HG03442 (cell line): ENCODE data around the gene ESR2.
A peak's percentile ranks its signal among the peaks of the same experiment; 100 is the strongest.
"Not testable (repeated sequence)": the region's sequence is repeated elsewhere in the genome, so short reads cannot be mapped to it uniquely, and the experiment has no call there.

Source experiments
- ATAC-seq: cut with Tn5 transposase; IDR thresholded peaks from one replicate; pipeline ENCODE4 v1.9.1; 2021; ENCODE audit warnings: mild to moderate bottlenecking, moderate library complexity; ENCODE audit not compliant: unreplicated experiment

The ESR2 gene

GRCh38 chr14:64225151-64225757 is 68.9 kb downstream of the ESR2 start:
- ATAC-seq = no peak

GRCh38 chr14:64221391-64222003 is 72.7 kb downstream of the ESR2 start:
- ATAC-seq = no peak

DNA sequence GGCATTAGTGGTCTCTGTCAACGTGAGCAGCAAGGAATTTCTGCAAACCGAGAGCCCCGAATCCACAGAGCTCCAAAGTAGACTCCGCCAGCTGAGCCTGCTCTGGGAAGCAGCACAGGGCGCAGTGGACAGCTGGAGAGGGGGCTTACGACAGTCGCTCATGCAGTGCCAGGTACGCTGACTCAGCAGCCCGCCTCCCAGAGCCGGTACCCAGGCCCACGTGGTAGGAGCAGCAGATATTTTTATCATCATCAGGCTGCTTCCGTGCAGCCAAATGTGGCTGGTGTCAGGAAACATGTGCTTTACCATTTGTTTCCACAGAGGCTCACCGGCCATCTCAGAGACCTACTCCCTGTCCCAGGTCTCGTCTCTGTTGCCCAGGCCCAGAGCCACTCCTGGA is 73.7 kb downstream of the ESR2 start:
- no peak for ATAC-seq

DNA sequence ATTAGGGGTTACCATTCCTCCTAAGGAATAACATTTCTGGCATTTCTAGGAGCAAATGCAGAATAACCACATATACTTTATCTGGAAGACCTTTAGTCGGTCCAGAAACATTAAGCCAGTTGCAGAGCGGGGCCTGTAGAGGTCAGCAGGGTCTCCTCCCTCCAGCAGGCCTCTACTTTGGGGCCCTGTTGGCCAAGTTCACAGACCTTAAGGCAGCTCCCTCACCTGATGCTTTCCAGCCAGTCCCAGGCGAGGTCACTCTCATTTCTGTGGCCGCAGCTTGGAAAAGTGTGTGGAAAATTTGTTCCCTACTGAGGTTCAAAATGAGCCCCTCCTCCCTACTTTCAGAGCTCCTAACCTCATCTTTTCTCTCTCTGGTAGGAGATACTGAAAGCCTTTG is 74.1 kb downstream of the ESR2 start:
- ATAC-seq = no peak

GRCh38 chr14:64218344-64219240 is 75.6 kb downstream of the ESR2 start:
- no peak for ATAC-seq

- no peak for ATAC-seq
Measured at GRCh38 chr14:64217834-64218233, 76.3 kb downstream of the ESR2 start.

DNA sequence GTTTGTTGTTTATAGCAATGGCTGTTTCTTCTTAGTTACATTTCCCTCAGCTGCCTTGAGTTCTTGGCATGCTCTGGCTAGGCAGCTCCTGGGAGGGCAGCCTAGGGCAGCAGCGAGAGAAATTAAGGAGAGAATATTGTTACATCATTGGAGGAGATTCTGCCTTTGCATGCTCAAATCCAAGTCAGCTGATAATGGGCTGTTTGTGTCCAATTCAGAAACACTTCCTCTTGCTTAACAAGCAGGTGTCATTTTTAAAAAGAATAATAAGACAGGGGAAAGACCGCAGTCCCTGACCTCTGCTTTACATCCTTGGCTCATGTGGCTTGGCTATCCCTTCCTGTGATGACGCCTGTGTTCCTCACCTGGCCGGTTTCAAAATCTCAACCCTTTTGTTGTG is 76.9 kb downstream of the ESR2 start:
- ATAC-seq = no peak

GRCh38 chr14:64215978-64216377 is 78.2 kb downstream of the ESR2 start:
- ATAC-seq = no peak

DNA sequence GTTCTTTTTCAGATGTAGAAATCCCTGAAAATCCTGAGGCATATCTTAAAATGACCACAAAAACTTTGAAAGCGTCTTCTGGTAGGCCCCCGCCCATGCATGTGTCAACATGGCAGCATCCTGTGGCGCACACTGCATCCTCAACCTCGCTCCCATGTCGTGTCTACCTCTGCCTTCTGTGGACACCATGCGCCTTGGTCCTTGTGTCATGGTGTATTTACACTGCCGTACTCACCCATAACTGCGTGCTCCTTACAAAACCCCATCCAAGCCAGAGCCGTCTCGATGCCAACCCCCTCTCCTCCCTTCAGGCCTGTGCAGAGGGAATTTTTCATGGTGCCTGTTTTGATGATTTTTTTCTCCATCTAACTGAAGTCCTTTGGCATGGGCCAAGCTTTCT is 78.9 kb downstream of the ESR2 start:
- no peak for ATAC-seq

DNA sequence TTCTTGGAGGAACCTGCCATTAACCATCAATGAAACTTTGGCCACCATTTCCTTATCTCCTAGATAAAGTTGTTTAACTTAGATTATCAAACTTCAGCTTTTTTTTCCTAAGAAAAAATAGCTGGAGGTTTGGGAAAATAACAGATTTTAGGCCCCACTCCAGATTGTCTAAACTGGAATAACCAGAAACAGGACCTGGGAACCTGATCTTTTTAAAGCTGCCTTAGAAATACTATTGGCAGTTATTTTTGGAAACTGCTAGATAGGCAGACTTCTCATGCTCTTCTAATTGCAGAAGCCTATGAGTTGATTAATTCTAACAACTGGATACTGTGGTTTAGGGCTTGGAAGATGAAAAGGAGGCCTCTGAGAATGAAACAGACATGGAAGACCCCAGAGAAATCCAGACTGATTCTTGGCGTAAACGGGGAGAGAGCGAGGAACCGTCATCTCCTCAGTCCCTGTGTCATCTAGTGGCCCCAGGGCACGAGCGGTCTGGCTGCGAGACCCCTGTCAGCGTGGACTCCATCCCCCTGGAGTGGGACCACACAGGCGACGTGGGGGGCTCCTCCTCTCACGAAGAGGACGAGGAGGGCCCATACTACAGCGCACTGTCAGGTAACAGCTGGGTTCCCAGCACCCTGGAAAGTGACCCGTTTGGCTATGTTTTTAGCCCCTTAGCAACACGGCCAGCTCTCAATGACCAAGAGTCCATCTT is 80.2 kb downstream of the ESR2 start:
- ATAC-seq = no peak

GRCh38 chr14:64213086-64213485 is 81.1 kb downstream of the ESR2 start:
- no peak for ATAC-seq

DNA sequence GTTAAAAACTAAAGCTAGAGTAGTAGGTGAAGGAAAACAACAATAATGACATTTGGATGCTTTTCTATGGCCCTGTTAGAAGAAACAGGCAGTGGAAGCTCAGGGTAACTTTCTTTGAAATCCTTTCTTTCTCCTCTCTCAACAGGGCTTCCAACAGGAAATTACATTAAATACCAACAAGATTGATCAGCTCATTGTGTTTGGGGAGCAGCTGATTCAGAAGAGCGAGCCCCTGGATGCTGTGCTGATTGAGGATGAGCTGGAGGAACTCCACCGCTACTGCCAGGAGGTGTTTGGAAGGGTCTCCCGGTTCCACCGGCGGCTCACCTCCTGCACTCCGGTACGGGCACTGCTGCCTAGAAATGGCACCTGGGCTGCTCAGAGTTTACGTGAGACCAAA is 81.5 kb downstream of the ESR2 start:
- no peak for ATAC-seq

DNA sequence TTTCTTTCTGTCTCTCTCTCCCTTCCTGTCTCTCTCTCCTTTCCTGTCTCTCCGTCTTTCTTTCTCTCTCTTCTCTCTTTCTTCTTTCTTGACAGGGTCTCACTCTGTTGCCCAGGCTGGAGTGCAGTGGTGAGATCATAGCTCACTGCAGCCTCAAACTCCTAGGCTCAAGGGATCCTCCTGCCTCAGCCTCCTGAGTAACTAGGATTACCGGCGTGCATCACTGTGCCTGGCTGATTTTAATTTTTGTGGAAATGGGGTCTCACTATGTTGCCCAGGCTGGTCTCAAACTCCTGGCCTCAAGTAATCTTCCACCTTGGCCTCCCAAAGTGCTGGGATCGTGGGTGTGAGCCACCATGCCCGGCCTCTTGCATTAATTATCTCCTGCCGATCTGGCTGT is 83.3 kb downstream of the ESR2 start:
- not testable (repeated sequence) for ATAC-seq

DNA sequence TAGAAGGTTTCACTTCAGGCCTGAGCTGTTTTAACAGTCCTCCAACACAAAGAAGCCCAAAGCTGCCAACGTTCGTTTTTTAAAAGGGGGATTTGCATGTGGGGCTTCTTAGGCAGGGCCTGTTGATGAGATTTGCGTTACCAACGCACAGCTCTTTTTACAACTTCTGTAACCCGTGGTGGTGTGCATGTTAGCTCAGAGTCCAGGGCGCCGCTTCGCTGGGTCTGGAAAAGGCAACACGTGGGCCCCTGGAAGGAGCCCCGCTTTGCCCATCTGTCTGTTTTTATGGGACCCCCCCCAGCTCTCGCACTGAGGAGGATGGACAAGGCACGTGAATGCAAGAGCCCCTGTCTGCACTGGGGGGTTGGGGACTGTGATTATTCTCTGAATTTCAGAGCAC is 84.0 kb downstream of the ESR2 start:
- ATAC-seq = no peak

DNA sequence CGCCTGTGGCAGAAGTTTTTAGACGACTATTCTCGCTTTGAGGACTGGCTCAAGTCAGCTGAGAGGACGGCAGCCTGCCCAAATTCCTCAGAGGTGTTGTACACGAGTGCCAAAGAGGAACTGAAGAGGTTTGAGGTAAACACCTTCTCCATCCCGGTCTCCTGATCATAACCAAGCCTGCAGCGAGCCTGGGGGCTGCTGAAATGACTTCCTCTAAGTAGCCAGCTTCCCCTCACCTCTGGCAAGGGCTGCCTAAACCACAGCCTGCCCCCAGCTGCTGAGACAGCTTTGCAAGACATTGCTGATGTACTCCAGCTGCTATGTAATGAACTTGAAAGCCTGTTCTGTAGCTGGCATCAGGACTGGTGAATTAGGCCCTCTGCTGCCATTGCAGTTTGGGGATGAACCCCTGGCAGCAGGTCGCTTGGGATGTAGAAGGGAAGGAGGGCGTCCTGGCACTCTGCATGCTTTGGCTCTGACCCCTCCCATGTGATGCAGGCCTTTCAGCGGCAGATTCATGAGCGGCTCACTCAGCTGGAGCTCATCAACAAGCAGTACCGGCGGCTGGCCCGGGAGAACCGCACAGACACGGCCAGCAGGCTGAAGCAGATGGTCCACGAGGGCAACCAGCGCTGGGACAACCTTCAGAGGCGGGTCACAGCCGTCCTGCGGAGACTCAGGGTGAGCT is 84.6 kb downstream of the ESR2 start:
- peak; percentile 67 for ATAC-seq

DNA sequence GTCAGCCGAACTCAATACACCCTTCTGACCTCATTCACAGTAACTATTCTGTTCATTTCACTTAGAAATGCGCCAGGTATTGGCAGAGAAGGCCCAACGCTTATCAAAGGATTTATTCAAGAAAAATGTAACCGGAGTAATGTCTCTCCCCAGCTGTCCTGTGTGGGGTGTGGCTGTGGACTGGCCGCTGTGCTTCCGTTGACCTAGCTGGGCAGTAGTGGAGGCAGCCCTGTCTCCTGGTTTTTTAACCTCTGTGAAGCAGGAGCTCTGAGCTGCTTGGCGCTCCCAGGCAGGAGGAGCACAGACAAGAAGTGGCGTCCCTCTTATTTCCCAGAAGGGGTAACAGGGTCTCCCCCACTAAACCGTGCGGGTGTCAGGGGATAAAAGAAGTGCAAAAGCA is 85.2 kb downstream of the ESR2 start:
- ATAC-seq = no peak

DNA sequence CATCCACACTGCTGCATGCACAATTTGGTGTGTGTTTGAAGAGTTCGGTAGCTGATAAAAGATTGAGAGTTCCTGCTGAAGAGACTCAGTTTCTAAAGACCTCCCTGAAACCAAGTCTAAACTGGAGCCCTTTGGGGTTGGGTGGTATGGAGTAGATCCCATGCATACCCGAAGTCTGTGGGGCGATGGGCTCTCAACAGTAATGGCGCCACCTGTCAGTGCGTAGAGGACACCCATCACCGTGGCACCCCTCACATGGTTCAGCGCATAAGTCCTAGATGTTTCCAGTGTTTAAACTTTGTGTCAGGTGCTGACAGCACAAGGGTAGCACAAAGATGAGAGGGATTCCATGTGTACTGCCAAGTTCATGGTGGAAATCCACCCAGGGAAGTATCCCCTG is 85.9 kb downstream of the ESR2 start:
- no peak for ATAC-seq

GRCh38 chr14:64203366-64204006 is 90.7 kb downstream of the ESR2 start:
- ATAC-seq = no peak

- ATAC-seq = no peak
Measured at GRCh38 chr14:64202716-64203115, 91.5 kb downstream of the ESR2 start.

DNA sequence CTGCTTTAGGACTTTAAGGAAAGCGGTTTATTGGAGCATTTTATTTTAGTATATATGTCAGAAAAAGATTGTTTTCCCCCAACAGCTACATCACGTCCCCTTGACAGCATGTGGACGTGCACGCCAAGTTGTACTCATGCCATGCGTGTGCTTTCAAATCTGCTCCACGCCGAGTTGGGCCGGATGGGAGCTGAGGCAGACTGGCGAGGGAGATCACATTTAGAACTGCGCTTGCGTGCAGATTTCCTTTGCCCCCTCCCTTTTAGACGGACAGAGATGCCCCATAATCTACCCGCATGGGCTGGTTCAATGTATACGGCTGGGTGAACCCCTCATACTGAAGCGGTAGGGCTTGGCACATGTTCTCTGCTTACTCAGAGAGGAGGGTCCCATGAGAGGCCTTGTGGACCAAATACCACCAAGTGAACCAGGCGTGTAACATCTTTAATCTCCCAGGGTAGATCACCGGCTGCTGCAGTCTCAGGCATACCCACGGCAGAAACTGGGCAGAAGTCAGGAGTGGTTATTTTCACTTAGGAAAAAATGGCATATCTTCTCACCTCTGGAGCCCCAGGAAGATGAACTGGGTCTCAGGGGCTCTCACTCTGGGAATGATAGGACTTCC is 92.1 kb downstream of the ESR2 start:
- ATAC-seq = no peak
